NCI-H345 treated with DMSO at 0.1 percent for 48 hours (cell line): ENCODE results near the gene SMYD1.

Experiments
- DNase-seq: peaks from one replicate; lab custom pipeline; 2025; ENCODE audit not compliant: unreplicated experiment; lab: John Stamatoyannopoulos, UW

SMYD1 gene

GRCh38 chr2:88086401-88086800 lies 18.8 kb downstream of the SMYD1 start:
- no peak for DNase-seq

GRCh38 chr2:88087073-88087472 lies 19.4 kb downstream of the SMYD1 start:
- no peak for DNase-seq

GRCh38 chr2:88087763-88088162 lies 20.1 kb downstream of the SMYD1 start:
- no peak for DNase-seq

DNA sequence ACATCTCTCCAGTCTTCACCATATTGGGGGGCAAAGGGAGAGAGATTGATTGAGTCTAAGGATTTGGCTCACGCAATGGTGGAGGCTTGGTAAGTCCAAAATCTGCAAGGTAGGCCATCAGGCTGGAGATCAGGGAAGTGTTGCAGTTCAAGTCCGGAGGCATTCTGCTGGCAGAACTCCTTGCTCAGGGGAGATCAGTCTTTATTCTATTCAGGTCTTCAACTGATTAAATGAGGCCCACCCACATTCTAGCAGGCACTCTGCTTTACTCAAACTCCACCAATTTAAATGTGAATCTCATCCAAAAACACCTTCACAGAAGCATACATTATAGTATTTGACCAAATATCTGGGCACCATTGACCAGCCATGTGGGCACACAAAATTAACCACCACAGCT lies 21.4 kb downstream of the SMYD1 start:
- no peak for DNase-seq

DNA sequence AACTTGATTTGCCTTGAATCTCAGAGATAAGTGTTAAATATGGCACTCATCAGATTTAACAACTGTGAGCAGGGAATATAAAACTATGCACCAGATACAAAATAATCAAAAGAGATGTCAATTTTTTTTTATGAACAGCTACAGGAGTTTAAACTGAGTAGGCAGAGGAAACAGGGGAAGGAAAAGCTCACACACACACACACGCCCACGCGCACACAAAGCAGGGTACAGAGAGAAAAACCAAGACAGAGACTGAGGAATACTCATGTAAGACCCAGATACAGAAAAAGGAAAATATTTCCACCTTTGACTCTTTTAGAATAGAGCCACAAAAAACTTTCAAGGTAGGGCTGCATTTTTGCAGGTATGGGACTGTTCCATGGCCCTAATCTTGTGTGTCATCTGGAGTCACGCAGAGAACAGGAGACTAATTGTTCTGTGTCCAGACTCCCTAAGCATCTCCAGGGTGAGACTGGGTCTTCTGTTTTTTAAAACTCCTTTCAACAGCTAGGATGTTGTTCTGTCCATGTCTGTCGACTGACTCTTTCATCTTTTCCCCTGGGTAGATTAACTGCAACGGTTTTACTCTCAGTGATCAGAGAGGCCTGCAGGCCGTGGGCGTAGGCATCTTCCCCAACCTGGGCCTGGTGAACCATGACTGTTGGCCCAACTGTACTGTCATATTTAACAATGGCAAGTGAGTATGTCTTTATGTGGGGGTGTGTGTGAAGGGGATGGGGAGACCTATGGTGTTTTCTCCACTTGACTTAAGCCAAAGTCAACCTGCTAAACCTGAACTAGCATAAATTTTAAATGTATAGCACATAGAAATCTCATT lies 23.0 kb downstream of the SMYD1 start:
- no peak for DNase-seq

- DNase-seq, result no peak
Measured at GRCh38 chr2:88091943-88092342, 24.3 kb downstream of the SMYD1 start.

DNA sequence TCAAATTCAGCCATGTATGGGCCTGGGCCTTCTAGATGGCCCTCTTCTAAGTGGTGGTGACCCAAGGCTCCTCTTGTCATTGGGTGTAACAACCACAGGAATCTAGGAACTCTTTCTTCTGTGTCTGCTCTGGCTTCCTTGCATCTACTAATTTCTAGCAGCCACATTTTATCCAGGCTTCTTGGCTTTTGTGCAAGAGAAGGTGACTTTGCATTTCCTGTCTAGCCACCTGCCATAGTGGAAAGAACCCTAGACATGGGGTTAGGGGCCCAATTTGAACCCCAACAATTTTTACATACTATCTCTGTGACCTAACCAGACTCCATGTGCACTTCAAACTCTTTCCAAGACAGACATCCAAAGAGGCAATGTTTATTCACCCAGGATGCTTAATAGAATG lies 25.1 kb downstream of the SMYD1 start:
- no peak for DNase-seq

- no peak for DNase-seq
Measured at GRCh38 chr2:88095022-88095421, 27.4 kb downstream of the SMYD1 start.

- DNase-seq, result no peak
Measured at GRCh38 chr2:88096708-88097107, 29.1 kb downstream of the SMYD1 start.

DNA sequence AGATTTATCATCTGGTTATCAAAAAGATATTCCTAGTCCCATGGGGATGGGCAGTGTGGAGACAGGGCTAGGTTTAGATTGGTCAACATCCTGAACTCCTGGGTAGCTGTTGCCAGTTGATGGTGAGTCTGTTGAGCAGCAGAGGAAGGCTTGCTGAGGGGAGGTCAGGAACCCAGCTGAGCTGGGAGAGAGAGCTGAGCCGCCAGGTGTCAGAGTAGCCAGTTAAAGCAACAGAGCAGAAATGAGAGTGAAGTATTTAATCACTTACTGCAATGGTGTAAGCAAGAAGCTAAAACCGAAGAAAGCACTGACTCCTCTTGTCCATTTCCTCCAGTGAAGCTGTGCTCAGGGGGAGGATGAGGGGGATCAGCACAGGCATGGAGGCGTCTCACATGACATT lies 29.6 kb downstream of the SMYD1 start:
- no peak for DNase-seq

- no peak for DNase-seq
Measured at GRCh38 chr2:88097891-88098557, 30.4 kb downstream of the SMYD1 start.

DNA sequence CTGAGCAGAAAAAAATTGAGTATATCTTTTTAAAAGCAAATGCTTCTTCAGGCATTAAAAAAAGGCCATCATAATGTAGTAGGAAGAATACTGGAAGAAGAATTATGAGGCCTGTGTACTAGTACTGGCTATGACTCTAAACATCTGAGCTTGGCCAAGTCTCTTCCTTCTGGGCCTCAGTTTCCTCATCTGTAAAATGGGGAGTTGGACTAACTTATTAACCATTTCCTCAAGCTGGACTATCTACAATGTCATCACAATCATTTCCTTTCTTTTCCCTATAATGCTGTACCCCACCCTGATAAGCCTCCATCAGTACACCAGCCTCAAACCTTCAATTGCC lies 30.9 kb downstream of the SMYD1 start:
- DNase-seq, result no peak

- no peak for DNase-seq
Measured at GRCh38 chr2:88099798-88100488, 32.3 kb downstream of the SMYD1 start.

DNA sequence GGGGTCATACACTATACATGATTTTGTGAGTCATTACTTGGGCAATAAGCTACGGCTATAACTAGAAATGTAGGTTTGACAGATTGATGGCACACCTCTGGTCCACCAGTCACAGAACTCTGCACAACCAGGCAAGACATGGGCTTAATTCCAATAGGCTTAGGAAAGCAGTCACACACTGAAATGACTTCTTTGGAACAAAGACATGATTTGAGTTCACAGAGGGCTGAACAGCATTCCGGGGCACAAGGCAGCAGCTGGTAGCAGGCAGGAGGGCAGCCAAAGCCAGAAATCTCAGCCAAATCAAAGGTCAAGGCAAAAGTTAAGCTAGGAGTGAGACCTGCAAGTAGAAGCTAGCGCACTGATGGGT lies 32.8 kb downstream of the SMYD1 start:
- no peak for DNase-seq

DNA sequence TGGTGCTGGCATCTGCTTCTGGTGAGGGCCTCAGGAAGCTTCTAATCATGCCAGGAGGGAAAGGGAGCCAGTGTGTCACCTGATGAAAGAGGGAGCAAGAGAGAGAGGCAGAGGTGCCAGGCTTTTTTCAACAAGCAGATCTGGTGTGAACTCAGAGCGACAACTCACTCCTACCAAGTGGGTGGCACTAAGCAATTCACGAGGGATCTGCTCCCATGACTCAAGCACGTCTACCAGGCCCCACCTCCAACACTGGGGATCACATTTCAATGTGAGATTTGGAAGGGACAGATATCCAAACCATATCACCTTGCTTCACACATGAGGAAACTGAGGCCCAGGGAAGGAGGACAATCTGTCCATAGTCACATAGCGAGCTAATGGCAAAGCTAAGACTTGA lies 41.2 kb downstream of the SMYD1 start:
- no peak for DNase-seq

DNA sequence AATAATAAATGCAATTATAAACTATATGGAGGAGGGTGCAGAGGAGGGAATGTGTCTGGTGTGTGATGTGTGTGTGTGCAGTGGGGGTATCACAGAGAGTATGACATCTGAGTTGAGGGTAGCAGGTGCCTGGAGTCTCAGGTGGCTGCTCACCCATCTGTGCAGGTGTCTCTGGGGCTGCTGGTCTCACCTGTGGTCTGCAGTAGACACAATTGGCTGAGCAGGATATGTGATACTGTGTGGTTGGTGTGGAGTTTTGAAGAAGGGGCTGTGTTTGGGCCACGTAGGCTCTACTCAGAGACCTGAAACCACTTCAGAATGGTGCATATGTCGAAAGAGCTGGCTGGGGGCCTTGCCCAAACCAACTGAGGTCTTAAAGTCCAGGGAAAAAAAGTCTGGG lies 43.2 kb downstream of the SMYD1 start:
- DNase-seq, result no peak

- no peak for DNase-seq
Measured at GRCh38 chr2:88113069-88113468, 45.4 kb downstream of the SMYD1 start.

GRCh38 chr2:88114889-88115288 lies 47.3 kb downstream of the SMYD1 start:
- DNase-seq, result no peak

DNA sequence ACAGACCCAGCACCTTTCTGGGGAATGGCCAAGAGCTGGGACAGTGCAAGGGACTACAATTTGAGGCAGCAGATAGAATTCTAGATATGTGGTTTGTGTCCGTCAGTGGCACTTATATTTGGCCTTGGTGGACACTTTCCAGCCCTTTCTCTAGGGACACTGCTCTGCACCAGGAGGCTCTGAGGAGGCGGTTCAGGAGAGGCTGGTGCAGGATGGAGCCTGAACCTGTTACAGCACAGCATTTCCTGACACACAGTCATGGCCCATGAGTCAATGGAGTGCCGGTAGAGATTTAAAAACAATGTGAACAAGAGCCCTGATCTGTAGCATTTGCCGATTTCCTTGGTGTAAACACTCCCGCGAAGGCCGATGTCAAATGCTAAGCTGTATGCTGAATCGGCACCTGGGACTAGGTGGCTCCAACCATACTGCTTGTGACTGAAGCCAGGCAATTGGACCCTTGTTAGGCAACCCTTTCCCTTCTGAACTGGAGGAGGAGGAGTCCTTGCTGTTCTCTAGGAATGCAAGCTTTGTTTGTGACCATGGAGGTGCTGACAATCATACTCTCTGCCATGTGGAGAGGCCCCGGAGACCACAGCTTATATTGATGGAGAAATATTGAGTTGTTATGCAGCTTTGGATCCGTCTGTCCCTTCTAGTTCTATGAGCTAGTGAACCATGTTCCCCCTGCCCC lies 48.3 kb downstream of the SMYD1 start:
- DNase-seq, result no peak

DNA sequence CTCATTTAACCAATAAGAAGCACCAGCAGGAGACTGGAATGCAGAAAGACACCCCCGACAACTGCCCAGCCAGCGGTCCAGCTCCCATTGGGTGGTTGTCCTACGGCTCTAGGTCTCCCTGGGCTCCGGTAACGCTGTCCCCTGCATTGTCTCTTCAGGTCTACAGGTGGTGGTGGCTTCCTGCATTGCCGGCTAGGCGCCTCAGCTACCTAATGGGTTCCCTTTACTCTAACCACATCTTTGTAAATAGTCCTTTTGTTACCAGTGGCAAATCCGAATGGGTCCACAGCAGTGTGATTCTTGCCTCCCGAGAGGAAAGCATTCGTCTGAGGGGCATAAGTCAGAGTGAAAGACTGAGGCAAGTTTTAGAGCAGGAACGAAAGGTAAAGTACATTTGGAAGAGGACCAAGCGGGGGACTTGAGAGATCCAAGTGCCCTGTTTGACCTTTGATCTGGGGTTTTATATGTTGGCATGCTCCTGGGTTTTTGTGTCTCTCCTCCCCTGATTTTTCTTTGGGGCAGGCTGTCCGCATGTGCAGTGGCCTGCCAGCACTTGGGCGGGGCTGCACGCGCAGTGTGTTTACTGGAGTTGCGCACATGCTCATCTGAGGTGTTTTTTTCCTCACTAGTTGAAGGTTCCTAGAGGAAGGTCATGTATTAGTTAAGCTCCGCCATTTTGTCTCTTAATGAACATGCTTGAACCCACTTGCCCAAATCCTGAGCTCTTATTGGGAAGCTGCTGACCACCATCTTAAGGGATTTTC lies 49.2 kb downstream of the SMYD1 start:
- no peak for DNase-seq

- no peak for DNase-seq
Measured at GRCh38 chr2:88117973-88118372, 50.3 kb downstream of the SMYD1 start.
